ENCODE results near the gene ARHGEF19.
"Not testable (repeated sequence)": the region's sequence is repeated elsewhere in the genome, so short reads cannot be mapped to it uniquely, and the experiment has no call there.

Gene ARHGEF19

DNA sequence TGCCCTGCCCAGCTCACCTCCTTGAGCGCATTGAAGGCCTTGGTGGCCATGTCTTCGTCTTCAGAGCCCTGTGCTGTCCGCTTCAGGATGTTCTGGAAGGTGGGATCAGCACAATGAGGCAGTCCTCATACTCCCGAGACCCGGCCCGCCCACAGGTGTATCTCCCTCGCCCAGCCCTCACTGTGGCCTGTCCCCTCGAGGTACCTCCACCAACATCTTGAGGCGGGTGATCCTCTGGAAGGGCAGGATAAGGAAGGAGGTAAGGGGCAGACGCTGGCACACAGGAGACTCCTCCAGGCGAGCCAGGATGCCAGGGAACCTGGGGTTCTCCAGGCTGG is 7.1 kb downstream of the ARHGEF19 start:
- DNase-seq (ENCODE audit: low read depth, low spot score), result no peak

DNA sequence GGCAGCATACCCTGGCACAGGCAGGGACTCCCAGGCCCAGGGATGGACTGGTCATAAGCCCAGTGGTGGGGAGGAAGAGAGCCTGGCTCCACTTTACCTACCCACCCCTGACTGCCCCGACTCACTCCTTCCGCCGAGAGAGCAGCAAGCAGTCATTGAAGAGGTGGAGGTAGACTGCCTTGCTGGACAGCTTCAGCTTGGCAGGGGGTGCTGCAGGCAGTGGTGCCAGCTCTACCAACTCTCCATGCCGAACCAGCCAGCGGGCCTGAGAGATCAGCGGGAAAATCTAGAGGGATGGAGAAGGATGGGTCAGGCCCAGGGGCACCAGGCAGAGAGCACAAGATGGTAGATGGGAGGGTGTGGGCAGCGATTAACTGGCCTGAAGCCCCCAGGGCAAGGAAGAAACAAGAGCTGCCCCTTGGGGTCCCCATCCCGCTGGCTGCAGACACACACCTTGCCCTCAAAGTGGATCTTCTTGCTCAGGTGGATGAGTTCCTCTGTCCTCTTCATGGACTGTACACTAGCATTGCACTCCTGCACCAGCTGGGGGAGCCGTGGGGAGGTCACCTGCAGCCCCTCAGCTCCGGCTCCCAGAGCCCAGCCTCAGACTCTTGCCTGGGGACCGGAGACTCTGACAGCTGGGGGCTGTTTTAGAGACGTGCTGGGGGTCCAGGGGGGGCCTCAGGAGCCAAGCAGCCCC is 7.7 kb downstream of the ARHGEF19 start:
- no peak for DNase-seq (ENCODE audit: low read depth, low spot score)

DNA sequence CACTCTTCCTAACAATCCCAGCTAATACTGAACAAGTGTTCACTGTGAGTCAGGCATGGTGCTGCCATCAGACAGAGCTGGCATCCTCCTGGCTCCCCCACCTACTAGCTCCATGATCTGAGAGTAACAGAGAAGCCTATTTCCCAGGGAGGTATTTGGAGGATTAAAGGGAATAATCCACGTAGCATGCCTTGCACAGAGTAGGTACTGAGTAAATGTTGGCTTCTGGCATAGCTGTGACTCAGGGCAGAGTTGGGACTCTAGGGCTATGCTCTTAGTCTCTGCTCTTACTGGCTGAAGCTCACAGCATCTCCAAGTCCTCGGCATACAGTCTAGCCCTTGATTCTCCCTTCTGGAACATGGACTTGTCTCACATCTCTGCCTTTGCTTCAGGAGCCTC is 8.2 kb downstream of the ARHGEF19 start:
- no peak for DNase-seq (ENCODE audit: low read depth, low spot score)

DNA sequence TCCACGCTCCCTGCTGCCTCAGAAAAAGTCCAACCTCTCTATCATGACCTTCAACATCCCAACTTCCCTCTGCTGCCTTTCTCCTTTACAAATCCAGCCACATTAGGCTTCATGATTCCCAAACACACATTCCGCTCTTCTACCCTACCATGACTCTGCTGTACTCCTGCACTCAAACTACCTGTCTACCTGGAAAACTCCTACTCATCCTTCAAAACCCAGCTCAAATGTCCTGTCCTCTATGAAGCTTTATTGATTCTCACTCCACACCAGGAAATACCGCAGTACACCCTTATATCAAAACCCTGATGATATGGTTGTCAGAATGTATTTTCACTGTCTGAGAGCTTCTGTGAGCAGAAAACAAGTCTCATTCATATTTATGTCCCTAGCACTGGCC is 8.9 kb downstream of the ARHGEF19 start:
- DNase-seq (ENCODE audit: low read depth, low spot score), result no peak

DNA sequence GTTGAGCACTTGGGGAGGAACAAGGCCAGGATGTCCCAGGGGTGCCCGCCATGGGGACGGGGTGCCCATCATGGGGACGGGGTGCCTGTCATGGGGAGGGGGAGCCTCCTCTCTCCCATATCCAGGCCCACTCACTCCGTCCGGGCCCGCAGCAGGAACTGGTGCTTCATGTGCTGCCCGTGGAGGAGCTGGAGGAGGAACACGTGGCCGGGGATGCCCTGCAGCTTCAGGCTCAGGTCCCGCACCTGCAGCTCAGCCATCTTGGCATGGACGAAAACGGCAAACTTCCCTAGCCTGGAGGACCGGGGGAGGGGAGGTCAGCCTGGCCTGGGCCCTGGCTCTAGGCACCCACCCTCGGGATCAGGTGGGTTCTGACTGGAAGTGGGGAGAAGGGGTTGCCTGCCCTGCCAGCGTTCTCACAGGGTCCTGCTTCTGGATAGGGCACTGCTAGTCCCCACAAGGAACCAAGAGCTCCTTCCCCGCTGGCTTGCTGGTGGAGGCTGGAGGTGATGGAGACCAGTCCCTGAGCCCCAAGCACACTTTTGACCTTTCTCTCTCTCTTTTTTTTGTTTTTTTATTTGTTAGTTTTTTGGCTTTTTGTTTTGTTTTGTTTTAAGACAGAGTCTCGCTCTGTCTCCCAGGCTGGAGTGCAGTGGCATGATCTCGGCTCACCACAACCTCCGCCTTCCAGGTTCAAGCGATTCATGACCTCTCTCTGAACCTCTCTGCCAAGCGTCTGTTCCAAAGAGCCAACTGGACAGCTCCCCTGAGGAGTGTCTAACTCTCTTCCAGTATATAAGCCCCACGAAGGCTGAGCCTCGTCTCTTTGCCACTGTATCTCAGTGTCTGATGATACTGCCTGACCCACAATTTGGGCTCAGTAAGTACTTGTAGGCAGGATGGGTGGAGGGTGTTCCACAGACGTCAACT is 9.9 kb downstream of the ARHGEF19 start:
- DNase-seq (ENCODE audit: low read depth, low spot score), result no peak

- no peak for DNase-seq (ENCODE audit: low read depth, low spot score)
These were observed 12.8 kb downstream of the ARHGEF19 start for GRCh38 chr1:16199700-16200099.

DNA sequence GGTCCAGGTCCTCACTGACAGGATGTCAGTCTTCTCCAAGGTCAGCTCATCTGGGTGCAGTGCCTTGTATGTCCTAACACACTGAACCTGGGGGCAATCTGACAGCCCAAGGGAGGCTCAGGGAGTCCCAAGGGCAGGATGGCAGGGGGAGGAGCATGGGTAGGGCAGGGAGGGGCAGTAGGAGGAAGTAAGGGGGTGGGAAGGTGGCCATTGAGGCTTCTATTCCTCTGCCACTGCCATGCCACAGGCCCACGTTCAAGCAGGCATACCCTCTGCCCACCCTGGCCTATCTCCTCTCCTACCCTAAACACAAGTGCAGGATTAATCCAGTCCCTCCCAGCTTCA is 13.3 kb downstream of the ARHGEF19 start:
- no peak for DNase-seq (ENCODE audit: low read depth, low spot score)

- no peak for DNase-seq (ENCODE audit: low read depth, low spot score)
These were observed 13.9 kb downstream of the ARHGEF19 start for GRCh38 chr1:16198444-16199156.

GRCh38 chr1:16196874-16197273 is 15.6 kb downstream of the ARHGEF19 start:
- DNase-seq (ENCODE audit: low read depth, low spot score), result no peak

GRCh38 chr1:16196139-16196538 is 16.3 kb downstream of the ARHGEF19 start:
- DNase-seq (ENCODE audit: low read depth, low spot score), result not testable (repeated sequence)

DNA sequence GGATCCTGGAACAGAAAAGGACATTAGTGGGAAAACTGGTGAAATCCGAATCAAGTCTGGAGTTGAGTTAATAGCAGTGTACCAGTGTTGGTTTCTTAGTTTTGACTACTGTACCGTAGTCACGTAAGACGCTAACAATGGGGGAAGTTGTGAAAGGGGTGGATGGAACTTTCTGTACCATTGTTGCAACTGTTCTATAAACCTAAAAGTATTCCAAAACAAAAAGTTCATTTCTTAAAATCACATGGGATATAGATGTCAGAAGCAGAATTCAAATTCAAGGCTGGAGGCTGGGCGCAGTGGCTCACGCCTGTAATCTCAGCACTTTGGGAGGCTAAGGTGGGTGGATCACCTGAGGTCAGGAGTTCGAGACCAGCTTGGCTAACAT is 16.9 kb downstream of the ARHGEF19 start:
- DNase-seq (ENCODE audit: low read depth, low spot score), result no peak

DNA sequence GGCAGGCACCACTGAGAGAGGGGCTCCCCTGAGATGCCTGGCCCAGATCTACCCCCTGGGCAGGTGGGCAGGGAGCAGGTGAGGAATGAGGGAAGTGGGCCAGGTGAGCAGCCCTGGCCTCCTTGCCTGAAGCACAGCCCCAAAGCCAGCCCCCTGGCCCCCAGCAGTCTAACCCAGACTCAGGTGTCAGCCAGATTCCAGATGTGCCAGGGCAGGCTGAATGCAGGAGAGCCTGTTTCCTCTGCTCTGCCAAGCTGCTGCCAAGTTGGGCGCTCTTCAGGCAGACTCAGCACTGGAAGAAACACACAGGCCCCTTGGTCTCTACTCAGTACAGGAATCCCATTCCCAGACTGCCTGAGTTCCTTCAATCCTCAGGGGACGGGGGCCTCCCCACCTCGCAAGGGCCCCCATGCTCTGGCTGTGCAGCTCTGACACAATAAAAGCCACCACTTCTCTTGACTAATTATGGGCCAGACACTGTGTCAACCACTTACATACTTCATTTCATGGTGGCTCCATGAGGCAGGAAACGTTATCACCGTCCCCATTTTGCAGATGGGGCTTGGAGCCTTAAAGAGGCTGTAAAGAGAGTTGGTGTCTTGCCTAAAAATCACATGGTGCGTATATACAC is 20.4 kb downstream of the ARHGEF19 start:
- DNase-seq (ENCODE audit: low read depth, low spot score), result no peak

- no peak for DNase-seq (ENCODE audit: low read depth, low spot score)
These were observed 21.1 kb downstream of the ARHGEF19 start for GRCh38 chr1:16191309-16191708.

DNA sequence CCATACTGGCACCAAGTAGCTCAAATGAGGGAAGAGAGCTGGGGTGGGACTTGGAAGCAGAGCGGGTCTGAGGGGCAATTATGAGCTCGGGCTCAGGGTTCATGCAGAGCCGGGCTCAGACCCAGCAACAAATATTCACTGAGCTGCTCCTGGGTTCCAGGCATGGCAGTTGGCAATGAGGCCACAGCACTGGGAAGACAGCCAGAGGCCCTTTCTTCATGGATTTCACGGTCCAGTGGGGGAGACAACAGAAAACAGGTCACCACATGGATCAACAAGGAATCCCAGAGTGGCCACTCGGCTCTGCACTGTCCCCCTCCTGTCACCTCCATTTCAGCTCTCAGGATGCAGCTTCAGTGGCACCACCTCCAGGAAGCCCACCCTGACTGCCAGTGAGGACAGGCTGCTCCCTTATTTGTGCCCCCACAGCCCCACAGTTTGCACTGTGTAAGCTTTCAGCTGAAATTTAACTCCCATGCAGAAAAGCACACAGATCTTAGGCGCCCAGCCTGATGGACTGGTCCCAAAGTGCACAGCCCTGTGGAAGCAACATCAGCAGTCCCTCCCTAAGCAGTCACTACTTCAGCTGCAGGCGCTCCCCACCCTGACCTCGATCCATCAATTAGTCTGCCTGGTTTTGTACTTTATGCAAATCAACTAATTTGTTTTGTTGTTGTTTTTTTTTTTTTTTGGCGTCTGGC is 22.4 kb downstream of the ARHGEF19 start:
- no peak for DNase-seq (ENCODE audit: low read depth, low spot score)

DNA sequence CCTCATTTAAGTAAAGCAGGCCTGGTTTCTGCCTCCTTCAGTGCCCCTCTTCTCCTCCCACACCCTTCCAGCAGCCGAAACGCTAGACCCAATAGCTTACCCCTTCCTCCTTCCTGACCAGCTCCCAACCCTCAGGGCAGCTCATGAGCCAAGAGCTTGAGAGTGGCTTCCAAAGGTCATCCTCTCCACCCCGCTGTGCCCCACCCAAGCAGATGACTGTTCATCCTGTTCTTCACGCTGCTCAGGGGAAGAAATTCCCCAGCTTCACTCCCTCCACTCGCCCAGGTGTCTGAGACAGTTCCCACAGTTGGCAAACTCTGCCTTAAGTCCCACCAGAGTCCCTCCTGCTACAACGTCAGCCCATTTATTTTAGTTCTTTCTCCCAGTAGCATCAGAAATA is 23.4 kb downstream of the ARHGEF19 start:
- no peak for DNase-seq (ENCODE audit: low read depth, low spot score)

GRCh38 chr1:16187748-16188401 is 24.6 kb downstream of the ARHGEF19 start:
- DNase-seq (ENCODE audit: low read depth, low spot score), result no peak

- no peak for DNase-seq (ENCODE audit: low read depth, low spot score)
These were observed 25.7 kb downstream of the ARHGEF19 start for GRCh38 chr1:16186655-16187235.

GRCh38 chr1:16184557-16185303 is 27.7 kb downstream of the ARHGEF19 start:
- DNase-seq (ENCODE audit: low read depth, low spot score), result no peak

DNA sequence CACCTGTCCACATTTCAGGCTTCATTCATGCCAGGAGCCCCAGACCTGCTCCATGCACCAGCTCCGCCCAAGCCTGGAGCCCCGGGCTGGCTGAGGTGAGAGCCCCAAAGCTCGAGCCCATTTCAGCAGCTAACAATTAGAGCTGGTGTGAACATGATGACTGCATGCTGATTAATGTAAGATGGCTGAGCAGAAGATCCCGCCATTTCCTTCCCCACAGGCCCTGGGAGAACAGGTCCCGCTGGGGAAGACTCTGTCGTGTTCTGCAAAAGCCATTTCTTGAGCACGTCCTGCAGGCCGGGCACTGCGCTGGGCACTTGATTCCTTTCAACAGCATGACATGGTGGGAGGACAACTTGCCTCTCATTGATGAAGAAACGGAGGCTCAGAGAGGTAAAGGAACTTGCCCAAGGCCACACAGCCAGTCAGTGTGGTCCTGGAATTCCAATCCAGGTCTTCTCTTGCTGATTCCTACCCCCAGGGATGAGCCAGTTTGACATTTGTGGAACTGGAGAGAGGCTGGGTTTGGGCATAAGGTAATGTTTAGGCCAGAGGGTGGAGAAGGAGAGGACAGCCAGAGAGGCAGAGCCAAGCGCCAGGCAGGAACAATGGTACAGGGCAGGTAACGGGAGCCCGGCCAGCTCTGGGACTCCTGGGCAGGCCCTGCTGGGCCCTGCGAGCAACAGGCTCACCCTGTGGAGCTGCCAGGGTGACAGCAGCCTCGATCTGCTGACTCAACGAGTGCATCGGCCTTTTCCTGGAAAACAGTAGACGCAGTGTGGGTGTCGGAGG is 28.5 kb downstream of the ARHGEF19 start:
- DNase-seq (ENCODE audit: low read depth, low spot score), result no peak
